HepG2 (cell line): ENCODE results near the gene TMUB1. TPM values are rescaled to one million over a fixed set of nuclear protein-coding genes. Genes with fewer than 3 reads are reported as not detected.

Source experiments
- ATAC-seq: fragments of 200-7000 bp; cut with Tn5 transposase; 3 replicates; pipeline ENCODE4 v1.9.1; 2020; ENCODE audit warnings: mild to moderate bottlenecking, moderate library complexity
- BruUV-seq: library from RNA; stranded (reverse); fragments of 400-500 nt; replicated peaks from 2 replicates; lab custom pipeline; 2021; lab: Mats Ljungman, UMichigan
- CTCF ChIA-PET: fragments of 300-600 bp; formaldehyde crosslinking; extraction: SDS; loops from one replicate; lab custom pipeline; 2021; ENCODE audit warnings: low total read pairs, inconsistent platforms, low intra/inter-chr PET ratio; lab: Yijun Ruan, JAX
- POLR2A ChIA-PET: fragments of 350-600 bp; sonication (Branson Sonifier 250); formaldehyde crosslinking; loops from one replicate; lab custom pipeline; 2020; ENCODE audit warnings: antibody characterized with exemption, inconsistent platforms; lab: Yijun Ruan, JAX
- DNase-seq: peaks from one replicate; pipeline ENCODE4 v3.0.0-alpha.2; 2015; ENCODE audit warnings: low spot score
- FAIRE-seq: peaks from 3 replicates; lab custom pipeline; 2011; peaks lifted over from hg19 to GRCh38; lab: Jason Lieb, UNC
- H2AFZ ChIP-seq: one replicate; pipeline ENCODE4 v1.6.1; 2011; ENCODE audit warnings: low read length, inconsistent platforms
- H3K27ac ChIP-seq: fragments of 300-600 bp; 3 replicates; pipeline ENCODE4 v1.8.0; 2011; ENCODE audit warnings: mixed run types, mild to moderate bottlenecking, mixed read lengths, low read length, inconsistent platforms; ENCODE audit not compliant: insufficient read depth; ENCODE audit errors: extremely low read length
- H3K27me3 ChIP-seq, 2 experiments: fragments of 200-600 bp in 1 of 2; 2 replicates in 1 of 2; 3 replicates in 1 of 2; pipeline versions ENCODE4 v1.6.0 to v1.8.0; 2011; ENCODE audit warnings: low read length in 2 of 2, mild to moderate bottlenecking in 2 of 2, moderate library complexity in 2 of 2, inconsistent platforms in 1 of 2; ENCODE audit not compliant: insufficient read depth in 2 of 2, control insufficient read depth in 1 of 2
- H3K36me3 ChIP-seq, 2 experiments: fragments of 200-600 bp in 1 of 2; replicated peaks in 1 of 2; 2 replicates in 1 of 2; 3 replicates in 1 of 2; pipeline versions ENCODE4 v1.5.1 to v1.8.0; 2011; ENCODE audit warnings: low read length in 2 of 2, inconsistent platforms in 1 of 2; ENCODE audit not compliant: insufficient read depth in 2 of 2, control insufficient read depth in 1 of 2
- H3K4me1 ChIP-seq: 2 replicates; pipeline ENCODE4 v1.5.1; 2012; ENCODE audit warnings: low read length, inconsistent platforms; ENCODE audit not compliant: insufficient read depth
- H3K4me2 ChIP-seq: 2 replicates; pipeline ENCODE4 v1.6.0; 2011; ENCODE audit warnings: low read depth, low read length, inconsistent platforms
- H3K4me3 ChIP-seq, 3 experiments: fragments of 200-600 bp in 1 of 3; sonication (generic), shearing (Covaris generic) in 1 of 3; replicated peaks in 1 of 3; 2 replicates each; pipeline ENCODE4 v1.5.1; 2011 to 2016; ENCODE audit warnings: low read length in 3 of 3, inconsistent platforms in 2 of 3, low read depth in 2 of 3, mild to moderate bottlenecking in 2 of 3, control low read depth in 1 of 3, mixed read lengths in 1 of 3; ENCODE audit not compliant: insufficient read depth in 1 of 3
- H3K79me2 ChIP-seq: one replicate; pipeline ENCODE4 v1.6.1; 2011; ENCODE audit warnings: low read length, inconsistent platforms; ENCODE audit not compliant: insufficient read depth
- H3K9ac ChIP-seq: 2 replicates; pipeline ENCODE4 v1.6.0; 2011; ENCODE audit warnings: mild to moderate bottlenecking, low read depth, low read length, inconsistent platforms; ENCODE audit not compliant: insufficient read depth
- H3K9me3 ChIP-seq: 2 replicates; pipeline ENCODE4 v1.5.1; 2012; ENCODE audit warnings: mild to moderate bottlenecking, low read length
- H4K20me1 ChIP-seq: 2 replicates; pipeline ENCODE4 v1.6.0; 2011; ENCODE audit warnings: inconsistent platforms, mild to moderate bottlenecking, low read length, moderate library complexity; ENCODE audit not compliant: insufficient read depth
- AGO1 ChIP-seq: fragments of 200-400 bp; formaldehyde crosslinking; IDR thresholded peaks from 2 replicates; pipeline ENCODE4 v1.6.1; 2017; ENCODE audit warnings: mild to moderate bottlenecking, low read depth, low read length, moderate library complexity; ENCODE audit not compliant: poor library complexity, severe bottlenecking
- HOXD1 ChIP-seq: sonication (generic); formaldehyde crosslinking; IDR thresholded peaks from 2 replicates; pipeline ENCODE4 v1.5.0; 2020; ENCODE audit warnings: missing genetic modification reagents
- MLLT10 ChIP-seq: sonication (generic); formaldehyde crosslinking; IDR thresholded peaks from 2 replicates; pipeline ENCODE4 v1.4.0; 2020; ENCODE audit warnings: missing genetic modification reagents
- NR3C1 ChIP-seq: sonication (generic); formaldehyde crosslinking; IDR thresholded peaks from 2 replicates; pipeline ENCODE4 v1.4.0; 2020; ENCODE audit warnings: missing genetic modification reagents
- SP5 ChIP-seq: IDR thresholded peaks from 2 replicates; pipeline ENCODE4 v1.6.1; 2016; ENCODE audit warnings: low read depth, borderline replicate concordance
- TBP ChIP-seq: sonication (generic); formaldehyde crosslinking; IDR thresholded peaks from 2 replicates; pipeline ENCODE4 v1.5.0; 2020; ENCODE audit warnings: missing genetic modification reagents
- TEAD3 ChIP-seq: optimal IDR thresholded peaks from 2 replicates; pipeline ENCODE3; 2016; ENCODE audit warnings: borderline replicate concordance
- YEATS4 ChIP-seq: sonication (generic); formaldehyde crosslinking; IDR thresholded peaks from 2 replicates; pipeline ENCODE4 v1.4.0; 2020; ENCODE audit warnings: missing genetic modification reagents, borderline replicate concordance
- ZBTB42 ChIP-seq: sonication (generic); formaldehyde crosslinking; IDR thresholded peaks from 2 replicates; pipeline ENCODE4 v1.5.0; 2020; ENCODE audit warnings: mild to moderate bottlenecking, missing genetic modification reagents
- ZNF143 ChIP-seq: sonication (generic); formaldehyde crosslinking; IDR thresholded peaks from 2 replicates; pipeline ENCODE4 v1.4.0; 2020; ENCODE audit warnings: missing genetic modification reagents
- ZNF33B ChIP-seq: sonication (generic); formaldehyde crosslinking; IDR thresholded peaks from 2 replicates; pipeline ENCODE4 v1.5.1; 2020; ENCODE audit warnings: mild to moderate bottlenecking, missing genetic modification reagents
- ZNF460 ChIP-seq: sonication (generic); formaldehyde crosslinking; IDR thresholded peaks from 2 replicates; pipeline ENCODE4 v1.5.1; 2020; ENCODE audit warnings: missing genetic modification reagents, mild to moderate bottlenecking, borderline replicate concordance
- ZNF589 ChIP-seq: sonication (generic); formaldehyde crosslinking; conservative IDR thresholded peaks from 2 replicates; pipeline ENCODE4 v1.8.0; 2022; ENCODE audit warnings: mild to moderate bottlenecking, moderate library complexity, missing genetic modification reagents
- WGBS: methylation state at CpG from one replicate; pipeline ENCODE4 v1.1.6; 2017; ENCODE audit warnings: low lambda C conversion rate; 5-methylcytosine and 5-hydroxymethylcytosine counted together
- in situ Hi-C: cut with HindIII; loops from 2 replicates; pipeline ENCODE4 v1.10.0; 2017; ENCODE audit warnings: low pct_unique_long_range_greater_than_20kb; ENCODE audit not compliant: extremely low pct_ligation_motif_present
- intact Hi-C: fragments of 100-400 bp; cut with micrococcal nuclease; formaldehyde crosslinking; loops from one replicate; pipeline ENCODE4 v1.10.0; 2022; ENCODE audit not compliant: unreplicated experiment
- polyA plus RNA-seq, 8 experiments: library from polyadenylated mRNA; depleted of rRNA in 3 of 8; stranded (reverse) in 7 of 8; unstranded in 1 of 8; fragments of >200 nt; fragmentation: Illumina TruSeq in 4 of 8; extraction: Trizol in 4 of 8; gene quantifications; 2 replicates each; pipeline versions ENCODE4 v1.2.1 to v1.2.3, GENCODE V29; 2011 to 2016; ENCODE audit warnings: low read depth in 4 of 8, missing spikeins in 1 of 8, mixed read lengths in 1 of 8; ENCODE audit not compliant: insufficient read depth in 1 of 8
- total RNA-seq, 5 experiments: library from RNA; depleted of rRNA; stranded (reverse); fragments of >200 nt; fragmentation: Illumina TruSeq; extraction: Trizol; gene quantifications; 2 replicates each; pipeline ENCODE4 v1.2.3, GENCODE V29; 2016; ENCODE audit warnings: low read depth in 1 of 5
- TF ChIP-seq, protein P1 (sequence below): sonication (generic); formaldehyde crosslinking; IDR thresholded peaks from 2 replicates; pipeline ENCODE4 v1.9.0; 2022; ENCODE audit warnings: low read depth, missing genetic modification reagents
- TF ChIP-seq, protein P2 (sequence below): sonication (generic); formaldehyde crosslinking; IDR thresholded peaks from 2 replicates; pipeline ENCODE4 v1.4.0; 2020; ENCODE audit warnings: missing genetic modification reagents
- TF ChIP-seq, protein P3 (sequence below): IDR thresholded peaks from 2 replicates; pipeline ENCODE4 v1.4.0; 2020; ENCODE audit warnings: mild to moderate bottlenecking, missing genetic modification reagents
- TF ChIP-seq, protein P4 (sequence below): sonication (generic); formaldehyde crosslinking; IDR thresholded peaks from 2 replicates; pipeline ENCODE4 v1.8.1; 2023; ENCODE audit warnings: mild to moderate bottlenecking, missing genetic modification reagents, borderline replicate concordance

Gene TMUB1
- total and polyA plus RNA-seq, 2 of the 13 experiments (the other 11 are each of a cell fraction or from before 2014, with no cell fraction given), result 44.8 to 51.6 TPM

DNA sequence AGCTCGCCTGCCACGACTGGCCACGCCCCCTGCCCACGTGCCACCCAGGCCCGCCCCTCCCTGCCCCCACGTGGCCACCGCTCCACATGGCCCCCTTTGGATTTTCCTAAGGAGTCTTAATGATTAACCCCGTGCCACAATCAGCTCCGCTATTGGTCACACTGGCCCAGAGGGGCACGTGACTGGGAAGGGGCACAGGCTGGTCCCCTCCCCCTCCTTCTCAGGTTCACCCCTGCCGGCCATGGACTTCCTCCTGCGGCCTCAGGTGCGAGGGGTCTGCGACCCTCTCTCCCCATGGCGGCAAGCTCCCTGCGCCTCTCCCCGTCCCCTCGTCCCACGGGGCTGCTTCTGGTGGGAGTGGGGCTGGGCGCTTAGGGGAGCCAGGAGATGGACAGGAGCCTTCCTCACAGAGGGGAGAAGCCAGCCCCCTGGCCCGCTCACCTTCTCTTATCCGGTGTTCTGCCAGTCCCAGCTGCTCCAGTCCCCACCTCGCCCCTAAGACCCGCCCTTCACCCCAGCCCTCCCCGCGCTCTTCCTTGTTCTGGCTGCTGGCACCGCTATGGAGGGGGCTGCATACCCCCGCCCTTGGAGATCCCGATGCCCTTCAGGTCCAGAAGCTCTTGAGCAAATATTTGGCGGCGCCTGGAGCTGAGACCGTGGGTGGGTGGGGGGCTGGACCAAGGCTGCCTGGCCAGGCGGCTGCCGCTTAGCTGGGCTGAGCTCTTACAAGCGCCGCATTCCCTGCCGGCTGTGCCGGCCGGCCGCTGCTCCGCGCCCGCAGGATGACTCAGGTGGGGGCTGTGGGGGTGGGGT, 20.7 kb downstream of the TMUB1 start (continued):
- TF ChIP-seq, protein P1, sequence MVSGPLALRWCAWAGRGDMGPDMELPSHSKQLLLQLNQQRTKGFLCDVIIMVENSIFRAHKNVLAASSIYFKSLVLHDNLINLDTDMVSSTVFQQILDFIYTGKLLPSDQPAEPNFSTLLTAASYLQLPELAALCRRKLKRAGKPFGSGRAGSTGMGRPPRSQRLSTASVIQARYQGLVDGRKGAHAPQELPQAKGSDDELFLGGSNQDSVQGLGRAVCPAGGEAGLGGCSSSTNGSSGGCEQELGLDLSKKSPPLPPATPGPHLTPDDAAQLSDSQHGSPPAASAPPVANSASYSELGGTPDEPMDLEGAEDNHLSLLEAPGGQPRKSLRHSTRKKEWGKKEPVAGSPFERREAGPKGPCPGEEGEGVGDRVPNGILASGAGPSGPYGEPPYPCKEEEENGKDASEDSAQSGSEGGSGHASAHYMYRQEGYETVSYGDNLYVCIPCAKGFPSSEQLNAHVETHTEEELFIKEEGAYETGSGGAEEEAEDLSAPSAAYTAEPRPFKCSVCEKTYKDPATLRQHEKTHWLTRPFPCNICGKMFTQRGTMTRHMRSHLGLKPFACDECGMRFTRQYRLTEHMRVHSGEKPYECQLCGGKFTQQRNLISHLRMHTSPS (CRISPR knock-in tag), result peak; percentile 58; the same call in 1 of the 2 replicates
- TF ChIP-seq YEATS4 (peak; percentile 74; the same call in 1 of the 2 replicates), ZNF460 (CRISPR knock-in tag) (no peak), ZBTB42 (CRISPR knock-in tag) (no peak; the same call in 1 of the 2 replicates), MLLT10 (CRISPR knock-in tag) (no peak), ZNF589 (CRISPR knock-in tag) (no peak)

DNA sequence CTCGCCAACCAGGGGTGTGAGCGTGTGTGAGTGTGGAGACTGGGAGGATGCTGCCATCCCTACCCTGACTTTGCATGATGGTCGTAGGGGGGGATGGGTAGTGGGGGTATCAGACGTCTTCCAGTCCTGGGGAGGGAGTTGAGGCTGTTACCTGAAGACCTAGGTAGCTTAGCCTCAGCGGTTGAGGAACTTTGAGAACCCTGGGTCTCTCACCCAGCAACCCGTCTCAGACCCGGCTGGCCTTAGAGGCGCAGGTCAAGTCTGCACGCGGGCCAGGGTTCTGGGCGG, 21.2 kb downstream of the TMUB1 start:
- H3K4me1 ChIP-seq, result peaks cover 48% of the 10 kb centered on the region
- no peak for ATAC-seq
- intact Hi-C loops (loop anchor here (1.0 kb wide), 1 partner anchor 18 kb away; the partner anchor contains the start of gene FASTK), in situ Hi-C loops (no loop called here)
- H2AFZ ChIP-seq, result no peak overlapping the region
- H3K27me3 ChIP-seq, result no peaks in the 10 kb centered on the region; a peak in 1 of 5 replicates
- peak overlapping the region; percentile 98 for H3K4me2 ChIP-seq
- no peak for DNase-seq
- POLR2A ChIA-PET, result interaction anchor here (0.7 to 4.4 kb wide), 14 partner anchors 11 to 165 kb away, joined by 3 to 144 read pairs (median 8); partner anchors contain the start of genes ABCB8, ABCF2, AGAP3 and FASTK
- FAIRE-seq, result no peak
- H3K9me3 ChIP-seq, result no peaks in the 10 kb centered on the region
- H4K20me1 ChIP-seq, result peaks cover 4% of the 10 kb centered on the region; the same call in 1 of the 2 replicates
- 0 out of 2 replicates have a peak overlapping the region, but pooled peaks have one; percentile 47 for H3K9ac ChIP-seq
- 0% methylated on average over 2 of the region's 11 CpGs for WGBS
- no peak overlapping the region for H3K27ac ChIP-seq
- peaks cover 7 to 27% of the 10 kb centered on the region in 2 experiments; a peak in 4 of 5 replicates for H3K36me3 ChIP-seq
- no TSS peak for BruUV-seq
- CTCF ChIA-PET, result no interaction called here
- peaks cover 16% of the 10 kb centered on the region for H3K79me2 ChIP-seq
- H3K4me3 ChIP-seq, result peak overlapping the region in 1 of 3 experiments; percentile 90; a peak in 3 of 6 replicates
- TF ChIP-seq, protein P2, sequence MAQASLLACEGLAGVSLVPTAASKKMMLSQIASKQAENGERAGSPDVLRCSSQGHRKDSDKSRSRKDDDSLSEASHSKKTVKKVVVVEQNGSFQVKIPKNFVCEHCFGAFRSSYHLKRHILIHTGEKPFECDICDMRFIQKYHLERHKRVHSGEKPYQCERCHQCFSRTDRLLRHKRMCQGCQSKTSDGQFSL (CRISPR knock-in tag), result no peak
- TF ChIP-seq HOXD1 (CRISPR knock-in tag), result no peak
- TF ChIP-seq ZNF143 (CRISPR knock-in tag), result no peak
- peak; percentile 81 for TF ChIP-seq SP5 (CRISPR knock-in tag)
- TF ChIP-seq AGO1, result peak; percentile 14
- TF ChIP-seq ZNF33B (CRISPR knock-in tag), result no peak
- TF ChIP-seq, protein P3, sequence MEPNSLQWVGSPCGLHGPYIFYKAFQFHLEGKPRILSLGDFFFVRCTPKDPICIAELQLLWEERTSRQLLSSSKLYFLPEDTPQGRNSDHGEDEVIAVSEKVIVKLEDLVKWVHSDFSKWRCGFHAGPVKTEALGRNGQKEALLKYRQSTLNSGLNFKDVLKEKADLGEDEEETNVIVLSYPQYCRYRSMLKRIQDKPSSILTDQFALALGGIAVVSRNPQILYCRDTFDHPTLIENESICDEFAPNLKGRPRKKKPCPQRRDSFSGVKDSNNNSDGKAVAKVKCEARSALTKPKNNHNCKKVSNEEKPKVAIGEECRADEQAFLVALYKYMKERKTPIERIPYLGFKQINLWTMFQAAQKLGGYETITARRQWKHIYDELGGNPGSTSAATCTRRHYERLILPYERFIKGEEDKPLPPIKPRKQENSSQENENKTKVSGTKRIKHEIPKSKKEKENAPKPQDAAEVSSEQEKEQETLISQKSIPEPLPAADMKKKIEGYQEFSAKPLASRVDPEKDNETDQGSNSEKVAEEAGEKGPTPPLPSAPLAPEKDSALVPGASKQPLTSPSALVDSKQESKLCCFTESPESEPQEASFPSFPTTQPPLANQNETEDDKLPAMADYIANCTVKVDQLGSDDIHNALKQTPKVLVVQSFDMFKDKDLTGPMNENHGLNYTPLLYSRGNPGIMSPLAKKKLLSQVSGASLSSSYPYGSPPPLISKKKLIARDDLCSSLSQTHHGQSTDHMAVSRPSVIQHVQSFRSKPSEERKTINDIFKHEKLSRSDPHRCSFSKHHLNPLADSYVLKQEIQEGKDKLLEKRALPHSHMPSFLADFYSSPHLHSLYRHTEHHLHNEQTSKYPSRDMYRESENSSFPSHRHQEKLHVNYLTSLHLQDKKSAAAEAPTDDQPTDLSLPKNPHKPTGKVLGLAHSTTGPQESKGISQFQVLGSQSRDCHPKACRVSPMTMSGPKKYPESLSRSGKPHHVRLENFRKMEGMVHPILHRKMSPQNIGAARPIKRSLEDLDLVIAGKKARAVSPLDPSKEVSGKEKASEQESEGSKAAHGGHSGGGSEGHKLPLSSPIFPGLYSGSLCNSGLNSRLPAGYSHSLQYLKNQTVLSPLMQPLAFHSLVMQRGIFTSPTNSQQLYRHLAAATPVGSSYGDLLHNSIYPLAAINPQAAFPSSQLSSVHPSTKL (CRISPR knock-in tag), result no peak
- no peak for TF ChIP-seq NR3C1
- no peak for TF ChIP-seq TBP (CRISPR knock-in tag)
- TF ChIP-seq, protein P4, sequence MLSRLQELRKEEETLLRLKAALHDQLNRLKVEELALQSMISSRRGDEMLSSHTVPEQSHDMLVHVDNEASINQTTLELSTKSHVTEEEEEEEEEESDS, result no peak
- TF ChIP-seq TEAD3 (CRISPR knock-in tag), result no peak
